GM21526 (cell line): ENCODE measurements around the gene AFAP1.

Experiments used
- ATAC-seq: cut with Tn5 transposase; IDR thresholded peaks from one replicate; pipeline ENCODE4 v1.9.1; 2021; ENCODE audit warnings: moderate library complexity; ENCODE audit not compliant: unreplicated experiment, low FRiP score

Gene AFAP1

DNA sequence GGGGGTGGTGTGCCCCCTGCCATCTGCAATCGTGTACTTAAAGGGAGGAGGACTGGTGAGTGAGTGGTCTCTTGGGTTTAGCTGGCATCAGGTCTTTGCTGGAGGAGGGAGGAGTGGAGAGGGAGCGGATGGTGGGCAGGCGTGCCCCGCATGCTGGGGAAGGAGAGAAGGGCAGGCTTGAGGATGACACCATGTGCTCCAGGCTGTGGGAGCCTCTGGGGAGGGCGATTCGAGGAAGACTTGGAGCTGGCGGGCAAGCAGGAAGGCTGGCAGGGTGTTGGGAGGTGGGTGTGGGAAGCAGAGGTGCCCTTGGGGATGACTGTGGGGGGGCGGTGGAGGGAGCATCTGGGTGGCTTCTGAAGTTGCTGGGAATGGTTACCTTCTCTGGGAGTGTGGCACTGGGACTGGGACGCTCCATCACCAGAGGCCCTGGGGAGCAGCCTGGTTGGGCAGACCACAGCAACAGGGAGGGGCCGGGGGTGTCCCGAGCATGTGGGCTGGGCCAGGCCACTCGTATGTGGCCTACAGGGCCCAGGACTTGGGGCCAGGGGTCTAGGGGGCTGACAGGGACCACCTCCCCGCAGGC, 30.8 kb upstream of the AFAP1 start:
- peak; percentile 7 for ATAC-seq

DNA sequence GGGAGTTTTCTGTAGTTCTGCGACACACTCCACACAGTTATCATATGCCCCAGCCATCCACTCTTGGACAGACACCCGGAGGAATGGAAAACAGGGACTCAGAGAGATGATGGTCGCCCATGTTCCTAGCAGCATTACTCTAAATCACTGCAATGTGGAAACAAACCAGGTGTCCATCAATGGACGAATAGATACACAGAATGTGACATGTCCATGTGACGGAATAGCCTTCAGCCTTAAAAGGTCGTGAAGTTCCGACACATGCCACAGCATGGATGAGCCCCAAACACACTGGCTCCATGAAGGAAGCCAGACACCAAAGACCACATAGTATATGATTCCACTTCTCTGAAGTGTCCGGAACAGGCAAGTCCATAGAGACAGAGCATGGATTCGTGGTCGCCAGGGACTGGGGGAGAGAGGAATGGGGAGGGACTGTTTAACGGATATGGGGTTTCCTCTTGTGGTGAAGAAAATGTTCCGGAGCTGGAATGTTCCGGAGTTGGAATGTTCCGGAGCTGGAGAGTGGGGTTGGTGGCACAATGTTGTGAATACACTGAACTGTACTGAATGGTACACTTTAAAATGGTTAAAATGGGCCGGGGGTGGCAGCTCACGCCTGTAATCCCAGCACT, 28.7 kb upstream of the AFAP1 start:
- ATAC-seq: no peak

DNA sequence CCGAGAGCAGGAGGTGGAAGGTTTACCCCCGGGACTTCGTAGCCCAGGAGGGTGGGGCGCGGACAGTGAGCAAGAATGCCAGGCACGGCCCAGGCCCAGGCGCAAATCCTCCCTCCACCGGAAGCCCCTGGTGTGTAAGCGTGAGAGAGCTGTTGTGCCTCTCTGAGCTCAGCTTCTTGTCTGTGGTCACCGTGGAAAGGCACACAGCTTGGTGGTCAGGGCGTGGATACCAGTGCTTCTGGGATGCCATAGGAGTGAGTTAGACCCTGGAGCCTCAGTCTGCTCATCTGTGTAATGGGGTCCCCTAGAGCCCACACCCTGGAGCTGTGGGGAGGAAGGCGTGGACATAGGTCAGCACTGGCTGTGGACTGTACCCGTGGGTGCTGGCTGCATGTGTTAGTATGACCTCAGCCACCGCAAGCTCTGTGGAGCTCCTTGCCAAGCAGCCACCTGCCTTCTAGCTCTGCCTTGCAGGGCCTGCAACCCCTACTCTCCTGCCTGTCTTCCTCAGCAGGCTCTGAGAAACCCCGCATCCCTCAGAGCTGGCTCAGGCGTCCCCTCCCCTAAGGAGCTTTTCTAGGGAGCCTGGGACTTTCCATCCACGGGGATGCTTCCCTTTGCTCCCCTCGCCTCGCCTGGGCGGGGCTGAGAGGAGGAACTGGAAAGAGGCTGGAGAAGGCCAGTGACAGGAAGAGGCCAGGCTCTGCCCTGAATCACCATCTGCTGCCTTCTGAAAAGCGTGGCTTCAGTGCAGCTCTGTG, 28.0 kb upstream of the AFAP1 start:
- ATAC-seq: no peak

DNA sequence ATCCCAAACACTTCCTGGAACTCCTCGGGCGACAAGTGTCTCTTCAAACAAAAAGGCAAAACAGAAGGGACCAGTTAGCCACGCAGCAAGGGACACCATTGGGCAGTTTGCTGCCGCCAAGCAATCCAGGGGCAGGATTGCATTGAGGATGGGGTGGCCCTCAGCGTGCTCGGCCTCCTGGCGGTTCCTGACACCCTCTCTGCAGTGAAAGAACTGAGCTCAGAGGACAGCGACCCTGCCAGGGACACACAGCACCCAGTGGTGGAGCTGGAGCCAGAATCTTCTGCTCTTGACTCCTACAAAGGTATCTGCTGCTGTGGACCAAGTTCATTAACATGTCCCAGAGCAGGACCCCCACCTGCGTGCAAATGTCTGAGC, 27.4 kb upstream of the AFAP1 start:
- ATAC-seq: no peak

DNA sequence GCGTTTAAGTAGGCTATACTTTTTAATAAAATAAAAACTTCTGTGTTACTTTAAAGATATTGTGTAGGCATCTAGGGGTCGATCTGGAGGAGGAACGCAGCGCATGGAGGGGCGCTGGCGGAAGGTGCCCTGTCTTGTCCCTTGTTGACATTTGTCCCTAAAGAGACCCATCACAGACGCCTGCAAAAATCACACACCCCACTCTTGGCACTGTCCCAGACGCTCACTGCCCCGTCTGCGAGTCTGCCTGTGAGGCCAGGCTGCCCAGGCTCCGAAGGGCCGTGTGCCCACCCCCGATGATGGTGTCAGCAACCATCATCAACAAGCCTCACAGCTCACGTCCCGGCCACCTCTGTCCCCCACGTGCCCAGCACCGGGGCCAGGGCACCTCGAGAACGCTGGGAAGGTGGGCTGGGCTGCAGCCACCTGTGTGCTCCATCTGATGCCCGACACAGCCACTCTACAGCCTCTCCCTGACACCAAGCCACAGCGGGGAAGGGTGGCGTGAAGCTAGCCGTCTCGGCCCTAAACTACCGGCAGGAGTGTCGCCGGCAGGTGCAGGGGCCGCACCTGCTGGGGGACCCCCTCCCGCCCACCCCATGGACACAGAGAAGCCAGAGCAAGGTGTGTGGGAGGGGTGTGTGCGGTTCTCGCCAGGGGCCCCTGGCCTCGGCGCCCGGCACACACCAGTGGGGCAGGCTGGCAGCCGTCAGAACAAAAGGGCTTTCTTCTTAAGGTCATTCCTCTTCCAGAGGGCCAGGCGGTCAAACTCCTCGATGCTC, 26.8 kb upstream of the AFAP1 start:
- ATAC-seq: no peak

DNA sequence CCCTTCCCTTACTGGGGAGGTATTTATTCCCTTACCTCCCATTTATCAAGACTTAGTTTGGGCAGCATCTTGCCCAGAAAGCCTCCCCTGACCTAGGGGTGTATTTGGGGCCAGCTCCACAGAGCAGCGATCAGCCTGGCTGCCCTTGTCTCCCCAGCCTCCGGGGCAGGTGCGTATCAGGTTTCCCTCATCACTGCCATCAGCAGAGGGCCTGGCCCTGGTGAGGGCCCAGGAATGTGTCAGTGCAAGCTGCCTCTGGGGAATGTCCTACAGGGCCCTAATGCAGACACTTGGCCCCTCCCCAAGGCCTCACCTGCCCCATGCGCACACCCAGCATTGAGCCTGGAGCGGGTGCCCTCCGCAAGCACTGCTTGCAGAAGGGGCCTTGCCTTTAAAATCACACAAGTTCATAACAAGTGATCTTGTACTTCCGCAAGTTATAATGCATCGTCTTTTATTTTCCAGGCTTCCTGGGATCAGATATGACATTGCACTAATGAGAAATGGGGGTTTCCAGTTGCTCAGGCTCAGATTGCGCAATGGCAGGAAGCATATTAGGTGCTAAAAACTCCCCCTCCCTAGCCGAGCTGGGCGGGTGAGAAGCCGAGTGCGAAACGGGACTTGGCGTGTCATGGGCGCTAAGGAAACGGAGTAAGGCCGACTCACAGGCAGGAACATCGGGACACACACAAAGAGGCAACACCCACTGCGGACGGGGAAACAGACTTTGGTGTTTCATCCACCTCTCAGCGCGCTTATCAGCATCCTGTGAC, 25.4 kb upstream of the AFAP1 start:
- no peak for ATAC-seq

DNA sequence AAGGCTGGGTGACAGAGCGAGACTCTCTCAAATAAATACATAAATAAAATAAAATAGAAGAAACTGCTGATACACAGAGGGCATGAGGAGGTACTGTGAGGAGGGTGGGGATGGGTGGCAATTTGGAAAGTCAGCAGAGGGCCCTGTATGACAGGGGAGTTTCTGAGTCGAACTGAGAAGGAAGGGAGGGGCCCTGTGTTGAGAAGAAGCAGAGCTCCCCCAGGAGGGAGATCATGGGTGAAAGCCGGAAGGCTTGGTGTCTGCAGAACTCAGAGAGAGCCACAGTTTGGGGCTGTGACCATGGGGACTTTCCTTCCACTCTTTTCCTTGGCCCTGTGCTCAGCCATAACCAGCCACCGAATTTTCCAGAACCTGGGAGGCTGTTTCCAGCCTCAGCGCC, 24.8 kb upstream of the AFAP1 start:
- peak; percentile 43 for ATAC-seq

DNA sequence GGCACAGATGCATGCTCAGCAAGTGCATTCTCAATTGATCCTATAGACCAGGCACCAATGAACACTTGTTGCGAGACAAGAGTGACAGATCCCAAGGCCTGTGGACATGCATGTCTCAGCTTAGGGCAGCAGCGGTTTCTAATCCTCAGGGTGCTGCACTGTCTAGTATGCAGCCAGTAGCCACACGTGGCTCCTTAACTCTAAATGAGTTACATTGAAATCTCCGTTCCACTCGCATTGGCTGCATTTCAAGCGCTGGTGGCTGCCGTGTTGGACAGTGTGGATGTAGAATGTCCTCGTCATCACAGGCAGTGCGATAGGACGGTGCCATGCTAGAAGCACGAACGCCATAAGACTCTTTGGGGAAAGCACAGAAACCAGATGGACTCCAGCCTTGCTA, 24.0 kb upstream of the AFAP1 start:
- ATAC-seq: no peak

DNA sequence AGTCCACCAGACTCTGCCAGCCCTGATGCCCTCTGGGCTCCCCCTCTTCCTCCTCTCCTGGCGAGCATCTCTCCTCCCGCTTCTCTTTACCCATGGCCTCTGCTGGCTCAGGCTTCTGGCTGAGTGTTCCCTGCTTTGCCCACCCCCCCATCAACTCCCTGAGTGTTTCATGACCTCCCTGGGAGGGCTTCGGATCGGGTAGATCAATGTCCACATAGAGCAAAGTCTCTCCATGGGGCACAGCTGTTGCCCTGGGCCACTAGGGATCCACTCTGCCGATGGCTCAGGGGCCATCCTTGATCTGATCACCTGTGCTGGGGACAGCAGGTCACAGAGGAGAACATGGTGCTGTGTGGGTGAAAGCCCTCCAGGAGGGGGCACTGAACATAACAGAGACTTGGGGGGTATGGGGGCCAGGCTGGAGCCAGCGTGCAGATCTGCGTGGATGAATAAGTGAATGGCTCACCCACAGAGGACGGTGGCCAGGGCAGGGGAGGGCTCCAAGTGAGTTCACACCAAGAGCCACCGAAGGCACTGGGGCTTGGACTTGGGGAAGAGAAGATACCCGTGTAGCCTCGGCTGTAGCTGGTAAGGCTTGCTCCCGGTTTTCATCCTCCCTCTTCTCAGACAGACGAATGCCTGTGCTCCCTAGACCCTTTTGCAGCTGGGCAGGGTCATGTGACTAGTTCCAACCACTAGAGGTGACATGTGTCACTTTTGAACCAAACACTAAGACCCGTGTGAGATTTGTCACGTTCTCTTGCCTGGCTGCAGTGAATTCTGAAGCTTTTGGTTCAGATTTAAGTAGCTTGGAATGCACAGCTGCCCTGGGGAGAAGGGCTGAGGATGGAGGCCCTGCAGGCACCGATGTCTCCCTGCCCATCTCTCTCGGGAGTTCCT, 23.2 kb upstream of the AFAP1 start:
- ATAC-seq: no peak

DNA sequence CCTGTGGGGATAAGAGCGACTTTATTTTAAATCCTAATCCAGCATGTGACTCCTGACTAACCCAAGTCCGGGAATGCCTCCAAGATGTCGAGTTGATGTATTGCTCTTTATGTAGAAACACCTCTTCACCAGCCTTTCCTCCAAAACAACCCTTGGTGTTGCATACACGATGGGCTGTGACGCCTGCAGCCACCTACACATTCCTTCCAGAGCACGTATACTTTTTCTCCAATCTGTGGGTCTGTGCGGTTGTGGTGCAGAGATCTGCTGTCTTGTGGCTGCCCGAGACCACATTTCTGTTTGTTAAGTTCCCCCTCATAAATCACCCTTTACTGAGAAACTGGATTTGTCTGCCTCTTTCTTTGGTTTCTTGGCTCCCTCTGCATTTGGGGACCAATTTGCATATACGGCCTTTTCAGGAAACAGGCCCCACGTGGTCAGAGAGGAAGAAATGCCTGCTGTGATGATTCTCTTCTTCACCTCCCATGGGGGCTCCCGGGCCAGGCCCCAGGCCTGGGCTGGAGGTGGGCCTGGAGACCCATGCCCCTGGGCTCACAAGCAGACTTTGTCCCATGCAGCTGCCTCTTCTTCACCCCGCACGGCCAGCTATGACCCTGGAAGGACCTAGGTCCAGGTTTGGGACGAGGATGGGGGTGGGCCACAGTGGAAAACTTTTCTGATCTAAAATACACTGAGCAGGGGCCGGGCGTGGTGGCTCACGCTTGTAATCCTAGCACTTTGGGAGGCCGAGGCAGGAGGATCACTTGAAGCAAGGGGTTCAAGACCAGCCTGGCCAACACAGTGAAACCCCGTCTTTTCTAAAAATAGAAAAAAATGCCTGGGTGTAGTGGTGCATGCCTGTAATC, 21.4 kb upstream of the AFAP1 start:
- peak; percentile 54 for ATAC-seq

DNA sequence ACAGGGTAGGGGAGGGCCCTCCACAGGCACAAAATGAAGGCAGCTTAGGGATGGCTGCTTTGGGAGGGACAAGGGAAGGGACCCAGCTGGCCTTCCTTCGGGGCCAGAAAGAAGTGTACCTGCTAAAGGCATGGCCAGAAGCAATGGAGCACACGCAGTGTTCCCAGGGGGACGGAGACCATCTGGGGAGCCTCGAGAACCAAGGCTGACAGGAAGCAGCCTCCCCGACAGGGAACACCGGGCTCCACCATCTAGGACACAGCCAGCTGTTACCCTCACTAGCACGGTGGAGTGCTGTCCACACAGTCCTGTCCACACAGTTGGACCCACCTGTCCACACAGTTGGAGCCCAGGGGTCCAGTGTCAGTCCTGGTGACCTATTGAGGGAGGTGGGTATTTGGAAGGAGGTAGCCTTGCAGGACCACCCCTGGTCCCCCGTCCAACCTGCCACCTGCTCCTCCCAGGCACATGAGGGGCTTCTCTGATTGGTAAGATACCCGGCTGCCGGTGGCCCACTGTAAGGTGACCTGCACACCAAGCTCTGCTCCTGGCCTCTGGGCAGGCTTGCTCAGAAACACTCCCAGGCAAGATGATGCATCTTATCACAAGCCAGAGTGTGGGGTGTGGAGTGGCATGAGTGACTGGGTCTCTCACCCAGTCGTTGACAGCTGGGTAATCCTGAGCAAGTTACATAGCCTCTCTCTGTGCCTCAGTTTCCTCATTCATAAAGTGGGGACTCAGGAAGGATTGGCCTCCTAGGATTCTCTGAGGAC, 20.5 kb upstream of the AFAP1 start:
- no peak for ATAC-seq

DNA sequence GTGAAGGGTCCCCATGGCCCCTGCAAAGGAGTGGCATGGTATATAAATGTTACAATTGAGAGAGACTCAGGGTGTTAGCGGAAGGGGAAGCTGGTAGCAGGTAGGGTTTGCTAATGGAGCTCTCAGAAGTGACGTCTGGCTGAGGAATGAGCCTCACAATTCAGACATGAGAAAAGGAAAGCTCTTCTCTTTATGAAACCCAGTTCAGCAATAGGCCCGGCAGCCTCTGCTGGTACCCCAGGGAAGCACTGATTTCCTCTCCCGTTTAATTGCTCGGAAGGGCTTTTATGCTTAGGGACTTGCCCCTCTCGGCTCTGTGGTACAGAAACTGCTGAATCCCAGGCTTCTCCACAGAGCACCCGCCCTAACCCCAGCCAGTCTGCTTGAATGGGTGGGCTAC, 19.4 kb upstream of the AFAP1 start:
- ATAC-seq: no peak

DNA sequence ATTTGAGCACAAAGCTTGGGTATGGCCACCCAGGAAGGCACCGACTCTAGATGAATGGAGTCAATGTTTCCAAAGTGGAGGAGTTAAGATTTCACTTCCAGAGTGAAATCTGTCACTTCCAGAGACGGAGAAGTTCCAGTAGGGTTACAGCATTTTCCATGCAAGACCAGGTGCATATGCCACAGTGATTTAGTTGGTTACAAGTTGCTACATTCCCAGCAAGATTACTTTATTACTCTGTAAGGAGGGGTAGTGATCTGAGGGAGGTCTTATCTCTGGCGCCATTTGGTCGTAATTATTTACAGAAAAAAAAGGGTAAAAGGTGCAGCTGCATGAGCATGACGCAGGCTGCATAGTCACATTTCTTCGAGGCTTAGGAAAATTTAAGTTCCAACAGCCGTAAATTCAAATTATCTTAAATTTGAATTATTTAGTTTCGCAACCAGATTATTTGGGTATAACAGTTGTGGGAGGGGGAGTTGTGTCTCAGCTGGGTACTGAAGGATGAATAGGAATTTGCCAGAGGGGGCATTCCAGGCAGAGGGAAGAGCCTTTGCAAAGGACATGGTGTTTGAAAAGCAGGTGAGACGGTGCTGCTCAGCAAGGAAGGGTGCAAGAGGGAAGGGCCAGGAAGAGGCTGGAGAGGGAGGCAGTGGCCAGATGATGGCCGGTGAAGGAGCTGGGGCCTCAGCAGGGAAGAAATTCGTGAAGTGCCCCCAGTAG, 17.4 kb upstream of the AFAP1 start:
- ATAC-seq: no peak

DNA sequence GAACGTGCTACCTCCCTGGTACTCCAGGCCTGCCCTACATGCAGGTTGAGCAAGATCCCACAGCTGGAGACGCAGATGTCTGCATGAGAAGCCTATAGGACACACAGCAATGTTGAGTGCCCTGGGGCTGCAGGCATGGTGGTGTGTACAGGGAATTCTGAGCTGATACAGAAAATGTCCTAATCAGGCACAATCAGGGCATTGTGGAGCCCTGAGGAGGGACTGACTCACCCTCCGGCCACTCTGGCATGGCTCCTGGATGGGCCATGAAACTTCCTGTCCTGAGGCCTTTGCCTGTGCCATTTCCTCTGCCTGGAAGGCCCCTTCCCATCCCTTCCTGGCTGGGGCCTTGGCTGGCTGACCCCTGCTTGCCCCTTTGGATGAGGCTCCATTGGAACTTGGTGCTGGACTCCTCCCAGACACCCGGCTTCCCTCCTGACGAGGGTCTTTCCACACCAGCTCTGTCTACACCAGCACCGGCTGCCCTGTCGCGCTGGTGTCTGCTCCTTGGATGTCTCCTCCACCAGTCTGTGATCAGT, 16.7 kb upstream of the AFAP1 start:
- no peak for ATAC-seq

DNA sequence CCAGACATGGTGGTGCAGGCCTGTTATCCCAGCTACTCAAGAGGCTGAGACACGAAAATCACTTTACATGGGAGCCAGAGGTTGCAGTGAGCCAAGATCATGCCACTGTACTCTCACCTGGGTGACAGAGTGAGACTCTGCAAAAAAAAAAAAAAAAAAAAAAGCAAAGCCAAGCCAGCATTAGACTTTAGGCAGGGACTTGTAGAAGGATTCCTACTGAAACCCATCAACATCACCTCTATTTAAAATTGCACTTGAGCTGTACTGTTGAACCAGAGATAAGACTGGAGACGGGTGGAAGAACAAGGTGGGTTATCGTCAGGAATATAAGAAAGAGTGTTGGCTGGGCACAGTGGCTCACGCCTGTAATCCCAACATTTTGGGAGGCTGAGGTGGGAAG, 15.7 kb upstream of the AFAP1 start:
- no peak for ATAC-seq

DNA sequence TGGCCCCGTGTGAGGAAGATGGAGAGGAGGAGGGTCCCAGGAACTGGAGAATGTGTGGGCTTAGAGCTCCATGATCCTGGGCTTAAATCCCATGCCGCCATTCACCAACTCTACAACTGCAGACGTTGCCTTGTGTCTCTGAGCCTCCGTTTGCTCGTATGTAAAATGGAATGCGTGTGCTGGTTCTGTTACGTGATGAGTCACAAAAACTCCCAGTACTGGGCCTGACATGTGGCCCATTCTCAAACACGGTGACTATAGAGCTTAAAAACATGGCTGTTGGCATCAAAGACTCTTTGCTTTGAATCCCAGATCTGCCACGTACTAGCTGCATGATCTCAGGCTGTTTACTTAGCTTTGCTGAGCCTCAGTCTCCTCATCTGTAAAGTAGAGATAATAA, 13.0 kb upstream of the AFAP1 start:
- no peak for ATAC-seq
